ENCODE measurements around the gene OLA1. TPM values are rescaled to one million over a fixed set of nuclear protein-coding genes. Genes with fewer than 3 reads are reported as not detected.
"Not testable (repeated sequence)": the region's sequence is repeated elsewhere in the genome, so short reads cannot be mapped to it uniquely, and the experiment has no call there.

Gene OLA1
- total and polyA plus RNA-seq, 2 of the 13 experiments (the other 11 are each of a cell fraction or from before 2014, with no cell fraction given) = 153 to 241 TPM

DNA sequence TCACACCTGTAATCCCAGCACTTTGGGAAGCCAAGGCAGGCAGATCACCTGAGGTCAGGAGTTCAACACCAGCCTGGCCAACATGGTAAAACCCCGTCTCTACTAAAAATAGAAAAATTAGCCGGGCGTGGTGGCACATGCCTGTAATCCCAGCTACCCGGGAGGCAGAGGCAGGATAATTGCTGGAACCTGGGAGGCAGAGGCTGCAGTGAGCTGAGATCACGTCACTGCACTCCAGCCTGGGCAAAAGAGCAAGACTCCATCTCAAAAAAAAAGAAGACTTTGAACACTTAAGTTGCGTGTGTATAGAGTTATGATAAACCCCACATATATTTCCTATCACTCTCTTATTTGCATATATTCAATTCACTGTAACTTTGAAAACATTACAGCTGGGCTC is 2.7 kb downstream of the OLA1 start:
- peaks cover 71% of the 10 kb centered on the region for H3K79me2 ChIP-seq (ENCODE audit: insufficient read depth, low read length)
- ATAC-seq; H3K9me3 ChIP-seq (ENCODE audit: low read length); H3K27ac ChIP-seq (ENCODE audit: extremely low read length, insufficient read depth, low read length); H2AFZ ChIP-seq (ENCODE audit: low read length); BruUV-seq (replicated peaks); H3K27me3 ChIP-seq (ENCODE audit: control insufficient read depth in 1 of 2, insufficient read depth in 2 of 2, low read length in 2 of 2); CTCF ChIA-PET (ENCODE audit: low intra/inter-chr PET ratio, low total read pairs); H3K9ac ChIP-seq (ENCODE audit: insufficient read depth, low read depth, low read length); FAIRE-seq; DNase-seq (ENCODE audit: low spot score); POLR2A ChIA-PET; H3K4me3 ChIP-seq (replicated peaks in 1 of 3; ENCODE audit: insufficient read depth in 1 of 3, low read depth in 2 of 3, low read length in 3 of 3): not testable (repeated sequence)
- intact Hi-C loops (cut with micrococcal nuclease; ENCODE audit: unreplicated experiment) (loop anchor here (5.0 kb wide), 1 partner anchor 87 kb away; the partner anchor contains the start of gene SP9), in situ Hi-C loops (cut with HindIII; ENCODE audit: extremely low pct_ligation_motif_present, low pct_unique_long_range_greater_than_20kb) (loop anchor here (5.0 kb wide), 1 partner anchor 87 kb away; the partner anchor contains the start of gene SP9)
- 0 out of 2 replicates have a peak overlapping the region, but pooled peaks have one; percentile 26 for H3K4me2 ChIP-seq (ENCODE audit: low read depth, low read length)
- H4K20me1 ChIP-seq (ENCODE audit: insufficient read depth, low read length) = peaks cover 18% of the 10 kb centered on the region; the same call in 1 of the 2 replicates
- H3K36me3 ChIP-seq (replicated peaks in 1 of 2; ENCODE audit: control insufficient read depth in 1 of 2, insufficient read depth in 2 of 2, low read length in 2 of 2) = peaks cover 9 to 31% of the 10 kb centered on the region in 2 experiments
- whole genome bisulfite sequencing (ENCODE audit: low lambda C conversion rate) = 95% methylated on average over 6 of the region's 6 CpGs
- H3K4me1 ChIP-seq (ENCODE audit: insufficient read depth, low read length) = peaks cover 44% of the 10 kb centered on the region

DNA sequence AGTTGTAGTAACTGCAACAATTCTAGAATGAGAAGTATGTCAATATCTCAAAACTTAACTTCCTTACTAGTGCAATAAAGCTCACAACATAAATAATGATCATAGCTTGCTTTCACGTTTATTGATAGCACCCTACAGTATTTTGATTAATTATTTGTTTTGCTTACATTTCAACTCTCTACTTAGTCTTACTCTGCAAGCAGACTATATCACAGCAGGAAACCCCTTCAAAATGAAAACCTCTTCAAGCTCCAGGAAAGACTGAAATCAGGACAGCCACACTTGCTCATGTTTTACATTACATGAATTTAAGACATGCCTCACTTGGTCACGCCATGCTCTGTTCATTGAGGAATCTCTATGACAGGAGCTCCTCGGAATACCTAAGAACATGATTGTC is 3.3 kb downstream of the OLA1 start:
- 96% methylated on average over 3 of the region's 3 CpGs for WGBS (ENCODE audit: low lambda C conversion rate)
- no peak overlapping the region for H3K4me3 ChIP-seq (replicated peaks in 1 of 3; ENCODE audit: insufficient read depth in 1 of 3, low read depth in 2 of 3, low read length in 3 of 3)
- H3K4me1 ChIP-seq (ENCODE audit: insufficient read depth, low read length) = peaks cover 47% of the 10 kb centered on the region
- H3K9ac ChIP-seq (ENCODE audit: insufficient read depth, low read depth, low read length) = no peak overlapping the region
- no peak overlapping the region; the same call in 1 of the 2 replicates for H3K4me2 ChIP-seq (ENCODE audit: low read depth, low read length)
- no peak overlapping the region for H3K27ac ChIP-seq (ENCODE audit: extremely low read length, insufficient read depth, low read length)
- ATAC-seq (no peak), FAIRE-seq (no peak), DNase-seq (ENCODE audit: low spot score) (no peak)
- in situ Hi-C loops (cut with HindIII; ENCODE audit: extremely low pct_ligation_motif_present, low pct_unique_long_range_greater_than_20kb) (loop anchor here (5.0 kb wide), 1 partner anchor 87 kb away; the partner anchor contains the start of gene SP9), intact Hi-C loops (cut with micrococcal nuclease; ENCODE audit: unreplicated experiment) (loop anchor here (5.0 kb wide), 1 partner anchor 87 kb away; the partner anchor contains the start of gene SP9)
- ChIA-PET POLR2A (no interaction called here), CTCF (ENCODE audit: low intra/inter-chr PET ratio, low total read pairs) (no interaction called here)
- H3K36me3 ChIP-seq (replicated peaks in 1 of 2; ENCODE audit: control insufficient read depth in 1 of 2, insufficient read depth in 2 of 2, low read length in 2 of 2) = peaks cover 9 to 33% of the 10 kb centered on the region in 2 experiments
- BruUV-seq (replicated peaks) = no TSS peak
- peaks cover 77% of the 10 kb centered on the region for H3K79me2 ChIP-seq (ENCODE audit: insufficient read depth, low read length)
- peaks cover 0 to 4% of the 10 kb centered on the region in 2 experiments; a peak in 1 of 5 replicates for H3K27me3 ChIP-seq (ENCODE audit: control insufficient read depth in 1 of 2, insufficient read depth in 2 of 2, low read length in 2 of 2)
- peaks cover 23% of the 10 kb centered on the region; the same call in 1 of the 2 replicates for H4K20me1 ChIP-seq (ENCODE audit: insufficient read depth, low read length)
- no peaks in the 10 kb centered on the region for H3K9me3 ChIP-seq (ENCODE audit: low read length)
- H2AFZ ChIP-seq (ENCODE audit: low read length) = no peak overlapping the region
- TF ChIP-seq, protein P1, sequence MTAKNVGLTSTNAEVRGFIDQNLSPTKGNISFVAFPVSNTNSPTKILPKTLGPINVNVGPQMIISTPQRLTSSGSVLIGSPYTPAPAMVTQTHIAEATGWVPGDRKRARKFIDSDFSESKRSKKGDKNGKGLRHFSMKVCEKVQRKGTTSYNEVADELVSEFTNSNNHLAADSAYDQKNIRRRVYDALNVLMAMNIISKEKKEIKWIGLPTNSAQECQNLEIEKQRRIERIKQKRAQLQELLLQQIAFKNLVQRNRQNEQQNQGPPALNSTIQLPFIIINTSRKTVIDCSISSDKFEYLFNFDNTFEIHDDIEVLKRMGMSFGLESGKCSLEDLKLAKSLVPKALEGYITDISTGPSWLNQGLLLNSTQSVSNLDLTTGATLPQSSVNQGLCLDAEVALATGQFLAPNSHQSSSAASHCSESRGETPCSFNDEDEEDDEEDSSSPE (CRISPR knock-in tag; IDR thresholded peaks at IDR 0.05) = no peak
- no peak for TF ChIP-seq NFIC (IDR thresholded peaks at IDR 0.05; ENCODE audit: low read length)
- TF ChIP-seq, protein P2, sequence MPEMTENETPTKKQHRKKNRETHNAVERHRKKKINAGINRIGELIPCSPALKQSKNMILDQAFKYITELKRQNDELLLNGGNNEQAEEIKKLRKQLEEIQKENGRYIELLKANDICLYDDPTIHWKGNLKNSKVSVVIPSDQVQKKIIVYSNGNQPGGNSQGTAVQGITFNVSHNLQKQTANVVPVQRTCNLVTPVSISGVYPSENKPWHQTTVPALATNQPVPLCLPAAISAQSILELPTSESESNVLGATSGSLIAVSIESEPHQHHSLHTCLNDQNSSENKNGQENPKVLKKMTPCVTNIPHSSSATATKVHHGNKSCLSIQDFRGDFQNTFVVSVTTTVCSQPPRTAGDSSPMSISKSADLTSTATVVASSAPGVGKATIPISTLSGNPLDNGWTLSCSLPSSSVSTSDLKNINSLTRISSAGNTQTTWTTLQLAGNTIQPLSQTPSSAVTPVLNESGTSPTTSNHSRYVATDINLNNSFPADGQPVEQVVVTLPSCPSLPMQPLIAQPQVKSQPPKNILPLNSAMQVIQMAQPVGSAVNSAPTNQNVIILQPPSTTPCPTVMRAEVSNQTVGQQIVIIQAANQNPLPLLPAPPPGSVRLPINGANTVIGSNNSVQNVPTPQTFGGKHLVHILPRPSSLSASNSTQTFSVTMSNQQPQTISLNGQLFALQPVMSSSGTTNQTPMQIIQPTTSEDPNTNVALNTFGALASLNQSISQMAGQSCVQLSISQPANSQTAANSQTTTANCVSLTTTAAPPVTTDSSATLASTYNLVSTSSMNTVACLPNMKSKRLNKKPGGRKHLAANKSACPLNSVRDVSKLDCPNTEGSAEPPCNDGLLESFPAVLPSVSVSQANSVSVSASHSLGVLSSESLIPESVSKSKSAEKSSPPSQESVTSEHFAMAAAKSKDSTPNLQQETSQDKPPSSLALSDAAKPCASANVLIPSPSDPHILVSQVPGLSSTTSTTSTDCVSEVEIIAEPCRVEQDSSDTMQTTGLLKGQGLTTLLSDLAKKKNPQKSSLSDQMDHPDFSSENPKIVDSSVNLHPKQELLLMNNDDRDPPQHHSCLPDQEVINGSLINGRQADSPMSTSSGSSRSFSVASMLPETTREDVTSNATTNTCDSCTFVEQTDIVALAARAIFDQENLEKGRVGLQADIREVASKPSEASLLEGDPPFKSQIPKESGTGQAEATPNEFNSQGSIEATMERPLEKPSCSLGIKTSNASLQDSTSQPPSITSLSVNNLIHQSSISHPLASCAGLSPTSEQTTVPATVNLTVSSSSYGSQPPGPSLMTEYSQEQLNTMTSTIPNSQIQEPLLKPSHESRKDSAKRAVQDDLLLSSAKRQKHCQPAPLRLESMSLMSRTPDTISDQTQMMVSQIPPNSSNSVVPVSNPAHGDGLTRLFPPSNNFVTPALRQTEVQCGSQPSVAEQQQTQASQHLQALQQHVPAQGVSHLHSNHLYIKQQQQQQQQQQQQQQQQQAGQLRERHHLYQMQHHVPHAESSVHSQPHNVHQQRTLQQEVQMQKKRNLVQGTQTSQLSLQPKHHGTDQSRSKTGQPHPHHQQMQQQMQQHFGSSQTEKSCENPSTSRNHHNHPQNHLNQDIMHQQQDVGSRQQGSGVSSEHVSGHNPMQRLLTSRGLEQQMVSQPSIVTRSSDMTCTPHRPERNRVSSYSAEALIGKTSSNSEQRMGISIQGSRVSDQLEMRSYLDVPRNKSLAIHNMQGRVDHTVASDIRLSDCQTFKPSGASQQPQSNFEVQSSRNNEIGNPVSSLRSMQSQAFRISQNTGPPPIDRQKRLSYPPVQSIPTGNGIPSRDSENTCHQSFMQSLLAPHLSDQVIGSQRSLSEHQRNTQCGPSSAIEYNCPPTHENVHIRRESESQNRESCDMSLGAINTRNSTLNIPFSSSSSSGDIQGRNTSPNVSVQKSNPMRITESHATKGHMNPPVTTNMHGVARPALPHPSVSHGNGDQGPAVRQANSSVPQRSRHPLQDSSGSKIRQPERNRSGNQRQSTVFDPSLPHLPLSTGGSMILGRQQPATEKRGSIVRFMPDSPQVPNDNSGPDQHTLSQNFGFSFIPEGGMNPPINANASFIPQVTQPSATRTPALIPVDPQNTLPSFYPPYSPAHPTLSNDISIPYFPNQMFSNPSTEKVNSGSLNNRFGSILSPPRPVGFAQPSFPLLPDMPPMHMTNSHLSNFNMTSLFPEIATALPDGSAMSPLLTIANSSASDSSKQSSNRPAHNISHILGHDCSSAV (CRISPR knock-in tag; IDR thresholded peaks at IDR 0.05; ENCODE audit: borderline replicate concordance) = no peak

Data from HepG2 (cell line).